ENCODE results near the gene ZMAT2. TPM values are rescaled to one million over a fixed set of nuclear protein-coding genes. Genes with fewer than 3 reads are reported as not detected.
A peak's percentile ranks its signal among the peaks of the same experiment; 100 is the strongest.

The ZMAT2 gene
- polyA plus RNA-seq, 2 of the 4 experiments (the other 2 are of a cell fraction) = 90.9 to 208 TPM

DNA sequence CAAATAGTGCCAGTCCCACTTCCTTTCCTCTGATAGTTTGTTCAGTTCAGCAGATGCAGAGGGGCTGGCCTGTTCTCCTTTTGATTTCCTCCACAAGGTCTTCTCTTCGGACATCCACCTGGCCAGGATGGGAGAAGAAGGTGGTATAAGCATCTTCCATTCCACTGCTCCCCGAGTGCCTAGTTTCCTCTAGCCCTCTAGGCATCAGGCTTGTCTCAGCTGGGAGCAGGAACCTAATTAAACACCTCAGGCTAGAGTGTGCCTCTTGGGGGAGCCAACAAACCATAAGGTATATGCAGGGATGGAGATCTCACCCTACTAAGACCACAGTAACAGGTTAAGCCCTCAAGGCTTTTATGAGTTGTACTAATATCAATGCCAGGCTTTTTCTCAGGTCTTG, 26.0 kb upstream of the ZMAT2 start:
- POLR2A ChIA-PET = interaction anchor here (0.8 to 1.7 kb wide), 4 partner anchors 8 to 27 kb away, joined by 3 to 8 read pairs (median 4); partner anchors contain the start of genes HARS1, HARS2, IK and NDUFA2
- H3K4me2 ChIP-seq = no peak overlapping the region
- DNase-seq (ENCODE audit: low read depth in 1 of 2, low spot score in 1 of 2) (no peak), FAIRE-seq (no peak), ATAC-seq (peak in 1 of 2 experiments; percentile 27; a peak in 3 of 6 replicates)
- CTCF ChIA-PET = interaction anchor here (0.8 to 1.2 kb wide), 2 partner anchors 27 to 46 kb away, joined by 3 to 6 read pairs; partner anchors contain the start of genes IK and NDUFA2
- H3K4me1 ChIP-seq = no peaks in the 10 kb centered on the region
- WGBS (ENCODE audit: missing lambda C conversion rate) = 83% methylated on average over 2 of the region's 2 CpGs
- no peak overlapping the region for H3K4me3 ChIP-seq
- H3K9me3 ChIP-seq = no peaks in the 10 kb centered on the region
- TF ChIP-seq RARB (CRISPR knock-in tag; IDR thresholded peaks at IDR 0.05) (no peak), ATOH8 (CRISPR knock-in tag; IDR thresholded peaks at IDR 0.05; ENCODE audit: low read depth) (no peak), CHD4 (IDR thresholded peaks at IDR 0.05; ENCODE audit: borderline replicate concordance) (no peak), HDAC2 (IDR thresholded peaks at IDR 0.05) (no peak), CBX2 (IDR thresholded peaks at IDR 0.05; ENCODE audit: borderline replicate concordance, low read depth) (no peak), NR3C1 (IDR thresholded peaks at IDR 0.05) (no peak), FOSB (CRISPR knock-in tag; IDR thresholded peaks at IDR 0.05) (no peak)
- H3K27ac ChIP-seq = no peak overlapping the region

DNA sequence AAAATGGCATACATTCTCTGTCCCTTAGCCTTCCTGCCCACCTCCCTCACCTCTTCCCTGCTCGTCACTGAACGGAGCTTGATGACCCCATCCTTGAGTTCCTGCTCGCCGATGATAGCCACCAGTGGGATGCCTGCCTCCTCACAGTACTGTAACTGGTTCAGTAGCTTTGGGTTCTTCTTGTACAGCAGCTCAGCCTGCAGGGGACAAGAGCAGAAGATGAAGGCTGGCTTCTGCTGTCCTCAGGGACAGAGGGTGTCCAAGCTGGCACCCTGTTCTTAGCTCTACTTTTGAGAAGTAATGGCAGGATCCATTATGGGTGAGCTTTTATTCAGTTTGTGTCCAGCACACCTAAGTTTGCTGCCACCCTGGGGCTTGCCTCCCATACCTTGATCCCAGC, 25.6 kb upstream of the ZMAT2 start:
- DNase-seq (ENCODE audit: low read depth in 1 of 2, low spot score in 1 of 2) (no peak), ATAC-seq (peak in 1 of 2 experiments; percentile 7; a peak in 2 of 6 replicates), FAIRE-seq (no peak)
- TF ChIP-seq, protein P1, sequence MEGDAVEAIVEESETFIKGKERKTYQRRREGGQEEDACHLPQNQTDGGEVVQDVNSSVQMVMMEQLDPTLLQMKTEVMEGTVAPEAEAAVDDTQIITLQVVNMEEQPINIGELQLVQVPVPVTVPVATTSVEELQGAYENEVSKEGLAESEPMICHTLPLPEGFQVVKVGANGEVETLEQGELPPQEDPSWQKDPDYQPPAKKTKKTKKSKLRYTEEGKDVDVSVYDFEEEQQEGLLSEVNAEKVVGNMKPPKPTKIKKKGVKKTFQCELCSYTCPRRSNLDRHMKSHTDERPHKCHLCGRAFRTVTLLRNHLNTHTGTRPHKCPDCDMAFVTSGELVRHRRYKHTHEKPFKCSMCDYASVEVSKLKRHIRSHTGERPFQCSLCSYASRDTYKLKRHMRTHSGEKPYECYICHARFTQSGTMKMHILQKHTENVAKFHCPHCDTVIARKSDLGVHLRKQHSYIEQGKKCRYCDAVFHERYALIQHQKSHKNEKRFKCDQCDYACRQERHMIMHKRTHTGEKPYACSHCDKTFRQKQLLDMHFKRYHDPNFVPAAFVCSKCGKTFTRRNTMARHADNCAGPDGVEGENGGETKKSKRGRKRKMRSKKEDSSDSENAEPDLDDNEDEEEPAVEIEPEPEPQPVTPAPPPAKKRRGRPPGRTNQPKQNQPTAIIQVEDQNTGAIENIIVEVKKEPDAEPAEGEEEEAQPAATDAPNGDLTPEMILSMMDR (IDR thresholded peaks at IDR 0.05) = no peak
- no peak for TF ChIP-seq ZC3H11A (IDR thresholded peaks at IDR 0.05)
- TF ChIP-seq RFX5 (IDR thresholded peaks at IDR 0.05) = no peak
- TF ChIP-seq POLR2A (IDR thresholded peaks at IDR 0.05; ENCODE audit: low read length) = no peak
- no peaks in the 10 kb centered on the region for H3K9me3 ChIP-seq
- ChIA-PET POLR2A (interaction anchor here (0.8 to 1.7 kb wide), 4 partner anchors 9 to 27 kb away, joined by 3 to 8 read pairs (median 4); partner anchors contain the start of genes HARS1, HARS2, IK and NDUFA2), CTCF (interaction anchor here (0.8 to 1.2 kb wide), 2 partner anchors 28 to 46 kb away, joined by 3 to 6 read pairs; partner anchors contain the start of genes IK and NDUFA2)
- WGBS (ENCODE audit: missing lambda C conversion rate) = 99% methylated on average over 4 of the region's 4 CpGs
- no peak overlapping the region for H3K4me3 ChIP-seq
- no peak overlapping the region for H3K4me2 ChIP-seq
- no peak overlapping the region for H3K27ac ChIP-seq
- no peaks in the 10 kb centered on the region for H3K4me1 ChIP-seq

GRCh38 chr5:140677947-140678346, 22.3 kb upstream of the ZMAT2 start:
- Histone ChIP-seq H3K9me3 (no peaks in the 10 kb centered on the region), H3K4me1 (no peaks in the 10 kb centered on the region), H3K4me2 (no peak overlapping the region), H3K4me3 (no peak overlapping the region), H3K27ac (no peak overlapping the region)
- 95% methylated on average over 3 of the region's 3 CpGs for WGBS (ENCODE audit: missing lambda C conversion rate)
- DNase-seq (ENCODE audit: low read depth in 1 of 2, low spot score in 1 of 2) = no peak
- TF ChIP-seq EP300 (IDR thresholded peaks at IDR 0.05) = no peak
- no peak for TF ChIP-seq USF2 (IDR thresholded peaks at IDR 0.05)
- TF ChIP-seq, protein P2, sequence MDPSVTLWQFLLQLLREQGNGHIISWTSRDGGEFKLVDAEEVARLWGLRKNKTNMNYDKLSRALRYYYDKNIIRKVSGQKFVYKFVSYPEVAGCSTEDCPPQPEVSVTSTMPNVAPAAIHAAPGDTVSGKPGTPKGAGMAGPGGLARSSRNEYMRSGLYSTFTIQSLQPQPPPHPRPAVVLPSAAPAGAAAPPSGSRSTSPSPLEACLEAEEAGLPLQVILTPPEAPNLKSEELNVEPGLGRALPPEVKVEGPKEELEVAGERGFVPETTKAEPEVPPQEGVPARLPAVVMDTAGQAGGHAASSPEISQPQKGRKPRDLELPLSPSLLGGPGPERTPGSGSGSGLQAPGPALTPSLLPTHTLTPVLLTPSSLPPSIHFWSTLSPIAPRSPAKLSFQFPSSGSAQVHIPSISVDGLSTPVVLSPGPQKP (IDR thresholded peaks at IDR 0.05; ENCODE audit: low read depth, low read length) = no peak
- no peak for TF ChIP-seq TP53 (CRISPR knock-in tag; IDR thresholded peaks at IDR 0.05)
- no peak for TF ChIP-seq MAX (IDR thresholded peaks at IDR 0.05)
- no peak for TF ChIP-seq ZSCAN20 (CRISPR knock-in tag; IDR thresholded peaks at IDR 0.05)
- TF ChIP-seq EHMT2 (IDR thresholded peaks at IDR 0.05; ENCODE audit: low read depth) = no peak
- TF ChIP-seq NR3C1 (IDR thresholded peaks at IDR 0.05) = no peak
- no peak for TF ChIP-seq HDAC2 (IDR thresholded peaks at IDR 0.05)
- no peak for TF ChIP-seq HES2 (IDR thresholded peaks at IDR 0.05)
- TF ChIP-seq CHD4 (IDR thresholded peaks at IDR 0.05; ENCODE audit: borderline replicate concordance) = no peak
- no peak for TF ChIP-seq CBX8 (IDR thresholded peaks at IDR 0.05)
- no peak for TF ChIP-seq NFE2L2 (conservative IDR thresholded peaks at IDR 0.05; ENCODE audit: low read length)
- no peak for TF ChIP-seq MYC (IDR thresholded peaks at IDR 0.05; ENCODE audit: borderline replicate concordance, low read length)
- TF ChIP-seq NPAS2 (CRISPR knock-in tag; IDR thresholded peaks at IDR 0.05; ENCODE audit: borderline replicate concordance) = no peak
- TF ChIP-seq HEYL (CRISPR knock-in tag; IDR thresholded peaks at IDR 0.05) = no peak
- TF ChIP-seq, protein P3, sequence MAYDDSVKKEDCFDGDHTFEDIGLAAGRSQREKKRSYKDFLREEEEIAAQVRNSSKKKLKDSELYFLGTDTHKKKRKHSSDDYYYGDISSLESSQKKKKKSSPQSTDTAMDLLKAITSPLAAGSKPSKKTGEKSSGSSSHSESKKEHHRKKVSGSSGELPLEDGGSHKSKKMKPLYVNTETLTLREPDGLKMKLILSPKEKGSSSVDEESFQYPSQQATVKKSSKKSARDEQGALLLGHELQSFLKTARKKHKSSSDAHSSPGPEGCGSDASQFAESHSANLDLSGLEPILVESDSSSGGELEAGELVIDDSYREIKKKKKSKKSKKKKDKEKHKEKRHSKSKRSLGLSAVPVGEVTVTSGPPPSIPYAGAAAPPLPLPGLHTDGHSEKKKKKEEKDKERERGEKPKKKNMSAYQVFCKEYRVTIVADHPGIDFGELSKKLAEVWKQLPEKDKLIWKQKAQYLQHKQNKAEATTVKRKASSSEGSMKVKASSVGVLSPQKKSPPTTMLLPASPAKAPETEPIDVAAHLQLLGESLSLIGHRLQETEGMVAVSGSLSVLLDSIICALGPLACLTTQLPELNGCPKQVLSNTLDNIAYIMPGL (CRISPR knock-in tag; IDR thresholded peaks at IDR 0.05; ENCODE audit: borderline replicate concordance) = no peak
- FAIRE-seq = no peak
- ChIA-PET POLR2A (no interaction called here), CTCF (interaction anchor here (1.8 kb wide), 1 partner anchor 9 kb away, joined by 4 read pairs; no protein-coding TSS in a partner anchor)
- ATAC-seq = no peak

All from A549 (cell line).